H9 (cell line): ENCODE measurements around the gene DPM2. TPM values are rescaled to one million over a fixed set of nuclear protein-coding genes. Genes with fewer than 3 reads are reported as not detected.

Source experiments
- DNase-seq: peaks from one replicate; pipeline ENCODE4 v3.0.0-alpha.2; 2017
- H2AFZ ChIP-seq: one replicate; pipeline ENCODE4 v1.6.1; 2013; ENCODE audit warnings: mild to moderate bottlenecking, low read length, control low read depth, moderate library complexity
- H2AK5ac ChIP-seq: 2 replicates; pipeline ENCODE4 v1.6.1; 2013; ENCODE audit warnings: low read length, control low read depth, mixed read lengths; ENCODE audit not compliant: insufficient read length
- H2BK120ac ChIP-seq: one replicate; pipeline ENCODE4 v1.6.1; 2013; ENCODE audit warnings: low read depth, mild to moderate bottlenecking, low read length, control low read depth, inconsistent platforms; ENCODE audit not compliant: poor library complexity, severe bottlenecking
- H2BK12ac ChIP-seq: 2 replicates; pipeline ENCODE4 v1.6.1; 2013; ENCODE audit warnings: low read length, control low read depth, mixed read lengths, low read depth; ENCODE audit not compliant: insufficient read length
- H2BK15ac ChIP-seq: 2 replicates; pipeline ENCODE4 v1.6.1; 2013; ENCODE audit warnings: low read depth, low read length, control low read depth
- H2BK20ac ChIP-seq: one replicate; pipeline ENCODE4 v1.6.1; 2013; ENCODE audit warnings: low read depth, mild to moderate bottlenecking, low read length, control low read depth, inconsistent platforms; ENCODE audit not compliant: poor library complexity, severe bottlenecking
- H2BK5ac ChIP-seq: 2 replicates; pipeline ENCODE4 v1.6.1; 2013; ENCODE audit warnings: low read length, control low read depth, mixed read lengths; ENCODE audit not compliant: insufficient read length
- H3K14ac ChIP-seq: 2 replicates; pipeline ENCODE4 v1.6.1; 2013; ENCODE audit warnings: low read length, control low read depth; ENCODE audit not compliant: insufficient read depth
- H3K18ac ChIP-seq: 2 replicates; pipeline ENCODE4 v1.6.1; 2013; ENCODE audit warnings: low read depth, mild to moderate bottlenecking, mixed read lengths, low read length, control low read depth; ENCODE audit not compliant: insufficient read length
- H3K23ac ChIP-seq: 2 replicates; pipeline ENCODE4 v1.6.1; 2013; ENCODE audit warnings: low read length, control low read depth, mixed read lengths, low read depth; ENCODE audit not compliant: insufficient read length
- H3K23me2 ChIP-seq: 2 replicates; pipeline ENCODE4 v1.6.1; 2013; ENCODE audit warnings: low read depth, mild to moderate bottlenecking, mixed read lengths, low read length, control low read depth; ENCODE audit not compliant: insufficient read length, poor library complexity, severe bottlenecking
- H3K27ac ChIP-seq: 2 replicates; pipeline ENCODE4 v1.5.1; 2013; ENCODE audit warnings: low read length, control low read depth, mixed read lengths, low read depth; ENCODE audit not compliant: insufficient read length
- H3K27me3 ChIP-seq: 2 replicates; pipeline ENCODE4 v1.6.1; 2013; ENCODE audit warnings: low read length, control low read depth, inconsistent platforms; ENCODE audit not compliant: insufficient read depth
- H3K4ac ChIP-seq: 2 replicates; pipeline ENCODE4 v1.6.1; 2013; ENCODE audit warnings: low read depth, mild to moderate bottlenecking, control low read depth, inconsistent platforms, low read length, moderate library complexity
- H3K4me1 ChIP-seq: 2 replicates; pipeline ENCODE4 v1.6.1; 2013; ENCODE audit warnings: low read length, control low read depth, inconsistent platforms; ENCODE audit not compliant: insufficient read depth
- H3K4me2 ChIP-seq: 2 replicates; pipeline ENCODE4 v1.6.1; 2013; ENCODE audit warnings: low read length, control low read depth, mixed read lengths; ENCODE audit not compliant: insufficient read length, insufficient read depth
- H3K56ac ChIP-seq: 2 replicates; pipeline ENCODE4 v1.6.1; 2013; ENCODE audit warnings: low read depth, mild to moderate bottlenecking, mixed read lengths, low read length, control low read depth; ENCODE audit not compliant: insufficient read length
- H3K79me1 ChIP-seq: 2 replicates; pipeline ENCODE4 v1.6.1; 2013; ENCODE audit warnings: low read depth, mild to moderate bottlenecking, moderate library complexity, low read length, control low read depth, inconsistent platforms; ENCODE audit not compliant: insufficient read depth, poor library complexity, severe bottlenecking
- H3K79me2 ChIP-seq: 2 replicates; pipeline ENCODE4 v1.6.1; 2013; ENCODE audit warnings: low read length, control low read depth, inconsistent platforms; ENCODE audit not compliant: insufficient read depth
- H3K9ac ChIP-seq: 2 replicates; pipeline ENCODE4 v1.6.1; 2013; ENCODE audit warnings: low read length, control low read depth, mixed read lengths; ENCODE audit not compliant: insufficient read length; ENCODE audit errors: extremely low read depth
- H3K9me3 ChIP-seq: one replicate; pipeline ENCODE4 v1.6.1; 2013; ENCODE audit warnings: low read depth, low read length, inconsistent platforms; ENCODE audit not compliant: control insufficient read depth
- H3T11ph ChIP-seq: one replicate; pipeline ENCODE4 v1.6.1; 2013; ENCODE audit warnings: mild to moderate bottlenecking, low read length, control low read depth, inconsistent platforms
- H4K20me1 ChIP-seq: one replicate; pipeline ENCODE4 v1.6.1; 2013; ENCODE audit not compliant: control insufficient read depth, insufficient read length, insufficient read depth
- H4K5ac ChIP-seq: 2 replicates; pipeline ENCODE4 v1.6.1; 2013; ENCODE audit warnings: low read depth, mild to moderate bottlenecking, mixed read lengths, low read length, control low read depth; ENCODE audit not compliant: insufficient read length
- H4K8ac ChIP-seq: replicated peaks from 2 replicates; pipeline ENCODE4 v1.6.1; 2013; ENCODE audit warnings: low read length, control low read depth, mixed read lengths, low read depth; ENCODE audit not compliant: insufficient read length
- H4K91ac ChIP-seq: 2 replicates; pipeline ENCODE4 v1.6.1; 2013; ENCODE audit warnings: low read depth, mild to moderate bottlenecking, moderate library complexity, mixed read lengths, low read length, control low read depth; ENCODE audit not compliant: insufficient read length
- H3K27ac Mint-ChIP-seq, 3 experiments: 2 replicates in 2 of 3; 3 replicates in 1 of 3; pipeline ENCODE4 v1.8.0; 2020 to 2021; ENCODE audit warnings: mixed read lengths in 3 of 3, mild to moderate bottlenecking in 1 of 3, moderate library complexity in 1 of 3
- H3K27me3 Mint-ChIP-seq: 2 replicates; pipeline ENCODE4 v1.8.0; 2021; ENCODE audit warnings: low read depth, mild to moderate bottlenecking, moderate library complexity, mixed read lengths
- H3K36me3 Mint-ChIP-seq, 3 experiments: 2 replicates in 2 of 3; 3 replicates in 1 of 3; pipeline ENCODE4 v1.8.0; 2020 to 2021; ENCODE audit warnings: low read depth in 3 of 3, mixed read lengths in 3 of 3; ENCODE audit not compliant: insufficient read depth in 1 of 3
- H3K4me1 Mint-ChIP-seq, 2 experiments: 2 replicates each; pipeline ENCODE4 v1.8.0; 2020; ENCODE audit warnings: mixed read lengths in 2 of 2
- H3K4me3 Mint-ChIP-seq, 2 experiments: 2 replicates in 1 of 2; 3 replicates in 1 of 2; pipeline ENCODE4 v1.8.0; 2020 to 2021; ENCODE audit warnings: mild to moderate bottlenecking in 2 of 2, mixed read lengths in 2 of 2, moderate library complexity in 1 of 2
- H3K9me3 Mint-ChIP-seq, 2 experiments: 2 replicates in 1 of 2; 3 replicates in 1 of 2; pipeline ENCODE4 v1.8.0; 2020; ENCODE audit warnings: mild to moderate bottlenecking in 2 of 2, mixed read lengths in 2 of 2, moderate library complexity in 1 of 2
- CTCF ChIP-seq: fragments of 200-600 bp; sonication (generic); conservative IDR thresholded peaks from 3 replicates; pipeline ENCODE4 v1.8.0; 2021; ENCODE audit warnings: antibody characterized with exemption, mild to moderate bottlenecking
- WGBS: extraction: QIAGEN DNeasy Blood & Tissue Kit; methylation state at CpG from one replicate; pipeline ENCODE4 v1.1.7; 2013; ENCODE audit warnings: missing lambda C conversion rate, low lambda C conversion rate, mixed read lengths; ENCODE audit not compliant: insufficient read length; ENCODE audit errors: extremely low coverage; 5-methylcytosine and 5-hydroxymethylcytosine counted together
- total RNA-seq: library from RNA; stranded (reverse); gene quantifications from 2 replicates; pipeline ENCODE4 v1.2.1, GENCODE V29; 2021

DPM2 gene
- total RNA-seq, 1 experiment from 2014 or later, result 46.1 TPM

GRCh38 chr9:127926906-127927200 is 10.8 kb downstream of the DPM2 start:
- H4K5ac ChIP-seq, result no peak overlapping the region
- H3K4ac ChIP-seq, result no peak overlapping the region
- no peak overlapping the region for H2AK5ac ChIP-seq
- Mint-ChIP-seq H3K27ac (no peak overlapping the region), H3K4me1 (peaks cover 21 to 34% of the 10 kb centered on the region in 2 experiments), H3K4me3 (peak overlapping the region; percentile 92 to 97), H3K9me3 (no peaks in the 10 kb centered on the region), H3K36me3 (peaks cover 2 to 6% (median 6%) of the 10 kb centered on the region in 3 experiments; a peak in 6 of 7 replicates), H3K27me3 (peaks cover 32% of the 10 kb centered on the region)
- peak overlapping the region; percentile 27 for H3K14ac ChIP-seq
- no peak overlapping the region for H2BK15ac ChIP-seq
- H2AFZ ChIP-seq, result no peak overlapping the region
- peak overlapping the region; percentile 93 for H3K4me2 ChIP-seq
- no peak overlapping the region for H2BK120ac ChIP-seq
- no peak overlapping the region for H4K8ac ChIP-seq
- H3K9ac ChIP-seq, result peak overlapping the region; percentile 48
- H3K9me3 ChIP-seq, result no peaks in the 10 kb centered on the region
- peak overlapping the region; percentile 58 for H3K18ac ChIP-seq
- peaks cover 16% of the 10 kb centered on the region for H3K23me2 ChIP-seq
- no CpG with 5 or more reads among the region's 19 CpGs for WGBS
- no peak overlapping the region for H2BK20ac ChIP-seq
- no peak overlapping the region for H3K27ac ChIP-seq
- no peaks in the 10 kb centered on the region for H4K20me1 ChIP-seq
- H4K91ac ChIP-seq, result no peak overlapping the region
- peaks cover 2% of the 10 kb centered on the region; the same call in 1 of the 2 replicates for H3K4me1 ChIP-seq
- H2BK5ac ChIP-seq, result no peak overlapping the region
- H3K27me3 ChIP-seq, result no peaks in the 10 kb centered on the region
- no peak overlapping the region for H3K56ac ChIP-seq
- H3K79me1 ChIP-seq, result no peaks in the 10 kb centered on the region
- no peak overlapping the region for H3T11ph ChIP-seq
- no peak overlapping the region for H3K23ac ChIP-seq
- DNase-seq, result no peak
- no peaks in the 10 kb centered on the region for H3K79me2 ChIP-seq
- no peak overlapping the region for H2BK12ac ChIP-seq
- TF ChIP-seq CTCF, result no peak
